GM12878 (cell line): ENCODE data around the gene WSCD2. TPM values are rescaled to one million over a fixed set of nuclear protein-coding genes. Genes with fewer than 3 reads are reported as not detected.

Experiments
- BCLAF1 ChIP-seq: fragments of 450-650 bp; IDR thresholded peaks from 2 replicates; pipeline ENCODE4 v1.6.1; 2017; ENCODE audit warnings: antibody characterized with exemption, mild to moderate bottlenecking, moderate library complexity
- CEBPZ ChIP-seq: fragments of 150-350 bp; IDR thresholded peaks from 2 replicates; pipeline ENCODE4 v1.6.1; 2016; ENCODE audit warnings: low read depth, low read length
- CUX1 ChIP-seq: IDR thresholded peaks from 2 replicates; pipeline ENCODE4 v1.6.1; 2012; ENCODE audit warnings: improper control_type of control experiment, low read depth, low read length; ENCODE audit not compliant: insufficient replicate concordance
- EP300 ChIP-seq, 2 experiments: fragments of 150-350 bp in 1 of 2; IDR thresholded peaks; 2 replicates each; pipeline ENCODE4 v1.6.1; 2011 to 2012; ENCODE audit warnings: low read depth in 2 of 2, low read length in 2 of 2, borderline replicate concordance in 1 of 2, improper control_type of control experiment in 1 of 2, inconsistent platforms in 1 of 2; ENCODE audit not compliant: control insufficient read depth in 1 of 2
- POLR2A ChIP-seq: IDR thresholded peaks from 2 replicates; pipeline ENCODE4 v1.6.1; 2011; ENCODE audit warnings: low read depth, mild to moderate bottlenecking, low read length
- WRNIP1 ChIP-seq: IDR thresholded peaks from 2 replicates; pipeline ENCODE4 v1.6.1; 2011; ENCODE audit warnings: low read depth, low read length, improper control_type of control experiment, borderline replicate concordance
- ZNF622 ChIP-seq: fragments of 450-650 bp; IDR thresholded peaks from 2 replicates; pipeline ENCODE4 v1.6.1; 2017; ENCODE audit warnings: mild to moderate bottlenecking, inconsistent platforms
- polyA plus RNA-seq, 11 experiments: library from polyadenylated mRNA; depleted of rRNA in 4 of 11; unstranded in 6 of 11; stranded (reverse) in 5 of 11; fragments of >200 nt; fragmentation: Nextera tagmentation in 4 of 11; fragmentation: Illumina TruSeq in 1 of 11; extraction: Ambion mirVana in 4 of 11; extraction: Trizol in 1 of 11; gene quantifications; 1 replicate in 1 of 11; 2 replicates in 10 of 11; pipeline versions ENCODE4 v1.2.1 to v1.2.3, GENCODE V29; 2011 to 2016; ENCODE audit warnings: inconsistent platforms in 2 of 11, missing spikeins in 2 of 11, low read depth in 1 of 11
- total RNA-seq, 4 experiments: library from RNA; depleted of rRNA in 3 of 4; stranded (reverse); fragments of >200 nt in 3 of 4; fragmentation: Illumina TruSeq in 1 of 4; extraction: Trizol in 1 of 4; gene quantifications; 2 replicates each; pipeline versions ENCODE4 v1.2.1 to v1.2.3, GENCODE V29; 2013 to 2021

Gene WSCD2
- total and polyA plus RNA-seq, 10 of the 15 experiments (the other 5 are each of a cell fraction or from before 2014, with no cell fraction given): 0.41 TPM; not detected in 9

- no peak for TF ChIP-seq CUX1
- TF ChIP-seq BCLAF1: no peak
- TF ChIP-seq EP300 (IDR thresholded peaks at IDR 0.05; ENCODE audit: borderline replicate concordance in 1 of 2, control insufficient read depth in 1 of 2, low read depth in 2 of 2, low read length in 2 of 2): no peak
- no peak for TF ChIP-seq POLR2A
- TF ChIP-seq CEBPZ: no peak
- no peak for TF ChIP-seq WRNIP1
- no peak for TF ChIP-seq ZNF622
These were observed 169.7 kb downstream of the WSCD2 start (continued) for GRCh38 chr12:108298761-108299275.
